ENCODE data around the gene NLRP6. TPM values are rescaled to one million over a fixed set of nuclear protein-coding genes. Genes with fewer than 3 reads are reported as not detected.
A peak's percentile ranks its signal among the peaks of the same experiment; 100 is the strongest.
"Not testable (repeated sequence)": the region's sequence is repeated elsewhere in the genome, so short reads cannot be mapped to it uniquely, and the experiment has no call there.

Gene NLRP6
- under 1 TPM; 0.05 to 0.06 TPM for polyA plus RNA-seq

GRCh38 chr11:278001-278951, at the start of gene NLRP6:
Gene NLRP6 (plus strand): TSS chr11:278407. CDS start chr11:278570, 163 bp downstream.
- peak within 1 kb of the TSS; percentile 23 to 29 for H3K4me3 ChIP-seq (ENCODE audit: low read depth in 1 of 2, low read length in 2 of 2)
- peaks cover 7 to 22% of the 10 kb centered on the region in 2 donors for H3K4me1 ChIP-seq (ENCODE audit: control insufficient read depth in 2 of 2, insufficient read depth in 2 of 2, low read length in 1 of 2)
- H3K27me3 ChIP-seq (ENCODE audit: control insufficient read depth in 1 of 2, insufficient read depth in 2 of 2, low read length in 2 of 2): peaks cover 0 to 25% of the 10 kb centered on the region in 2 donors
- no peaks in the 10 kb centered on the region for H3K36me3 ChIP-seq (ENCODE audit: control insufficient read depth in 2 of 2, insufficient read depth in 2 of 2, low read length in 1 of 2)
- H3K9me3 ChIP-seq (ENCODE audit: control insufficient read depth in 2 of 2, insufficient read depth in 1 of 2, low read depth in 1 of 2, low read length in 1 of 2): no peaks in the 10 kb centered on the region
- H3K27ac ChIP-seq (ENCODE audit: low read depth in 2 of 2, low read length in 1 of 2): no peak within 1 kb of the TSS
- WGBS, 2 donors: 73 to 75% methylated on average over 21 of the region's 21 CpGs

GRCh38 chr11:230431-230830, 47.8 kb upstream of the NLRP6 start:
- H3K4me1 ChIP-seq (ENCODE audit: control insufficient read depth in 2 of 2, insufficient read depth in 2 of 2, low read length in 1 of 2): no peaks in the 10 kb centered on the region
- no peak overlapping the region for H3K4me3 ChIP-seq (ENCODE audit: low read depth in 1 of 2, low read length in 2 of 2)
- no peaks in the 10 kb centered on the region for H3K27me3 ChIP-seq (ENCODE audit: control insufficient read depth in 1 of 2, insufficient read depth in 2 of 2, low read length in 2 of 2)
- H3K36me3 ChIP-seq (ENCODE audit: control insufficient read depth in 2 of 2, insufficient read depth in 2 of 2, low read length in 1 of 2): peaks cover 0 to 4% of the 10 kb centered on the region in 2 donors
- WGBS, 2 donors: 95 to 96% methylated on average over 10 of the region's 10 CpGs
- H3K9me3 ChIP-seq (ENCODE audit: control insufficient read depth in 2 of 2, insufficient read depth in 1 of 2, low read depth in 1 of 2, low read length in 1 of 2): no peaks in the 10 kb centered on the region
- H3K27ac ChIP-seq (ENCODE audit: low read depth in 2 of 2, low read length in 1 of 2): no peak overlapping the region

GRCh38 chr11:232783-233565, 45.2 kb upstream of the NLRP6 start:
- no peak overlapping the region for H3K4me3 ChIP-seq (ENCODE audit: low read depth in 1 of 2, low read length in 2 of 2)
- H3K27ac ChIP-seq (ENCODE audit: low read depth in 2 of 2, low read length in 1 of 2): no peak overlapping the region
- no peaks in the 10 kb centered on the region for H3K4me1 ChIP-seq (ENCODE audit: control insufficient read depth in 2 of 2, insufficient read depth in 2 of 2, low read length in 1 of 2)
- WGBS, 2 donors: 88 to 90% methylated on average over 19 to 20 of the region's 20 CpGs
- H3K9me3 ChIP-seq (ENCODE audit: control insufficient read depth in 2 of 2, insufficient read depth in 1 of 2, low read depth in 1 of 2, low read length in 1 of 2): no peaks in the 10 kb centered on the region
- H3K36me3 ChIP-seq (ENCODE audit: control insufficient read depth in 2 of 2, insufficient read depth in 2 of 2, low read length in 1 of 2): no peaks in the 10 kb centered on the region
- H3K27me3 ChIP-seq (ENCODE audit: control insufficient read depth in 1 of 2, insufficient read depth in 2 of 2, low read length in 2 of 2): no peaks in the 10 kb centered on the region

GRCh38 chr11:235180-235579, 43.0 kb upstream of the NLRP6 start:
- H3K27ac ChIP-seq (ENCODE audit: low read depth in 2 of 2, low read length in 1 of 2): no peak overlapping the region
- H3K4me1 ChIP-seq (ENCODE audit: control insufficient read depth in 2 of 2, insufficient read depth in 2 of 2, low read length in 1 of 2): no peaks in the 10 kb centered on the region
- 73 to 82% methylated on average over 8 of the region's 8 CpGs for WGBS, 2 donors
- peaks cover 0 to 3% of the 10 kb centered on the region in 2 donors for H3K36me3 ChIP-seq (ENCODE audit: control insufficient read depth in 2 of 2, insufficient read depth in 2 of 2, low read length in 1 of 2)
- no peaks in the 10 kb centered on the region for H3K9me3 ChIP-seq (ENCODE audit: control insufficient read depth in 2 of 2, insufficient read depth in 1 of 2, low read depth in 1 of 2, low read length in 1 of 2)
- H3K4me3 ChIP-seq (ENCODE audit: low read depth in 1 of 2, low read length in 2 of 2): peak overlapping the region in 1 of 2 donors; percentile 99
- H3K27me3 ChIP-seq (ENCODE audit: control insufficient read depth in 1 of 2, insufficient read depth in 2 of 2, low read length in 2 of 2): no peaks in the 10 kb centered on the region

- Histone ChIP-seq H3K4me1 (ENCODE audit: control insufficient read depth in 2 of 2, insufficient read depth in 2 of 2, low read length in 1 of 2) (no peaks in the 10 kb centered on the region), H3K9me3 (ENCODE audit: control insufficient read depth in 2 of 2, insufficient read depth in 1 of 2, low read depth in 1 of 2, low read length in 1 of 2) (no peaks in the 10 kb centered on the region), H3K4me3 (ENCODE audit: low read depth in 1 of 2, low read length in 2 of 2) (peak overlapping the region; percentile 76 to 99), H3K36me3 (ENCODE audit: control insufficient read depth in 2 of 2, insufficient read depth in 2 of 2, low read length in 1 of 2) (peaks cover 0 to 3% of the 10 kb centered on the region in 2 donors), H3K27me3 (ENCODE audit: control insufficient read depth in 1 of 2, insufficient read depth in 2 of 2, low read length in 2 of 2) (no peaks in the 10 kb centered on the region), H3K27ac (ENCODE audit: low read depth in 2 of 2, low read length in 1 of 2) (peak overlapping the region; percentile 81 to 95)
- WGBS, 2 donors: 2 to 3% methylated on average over 13 of the region's 13 CpGs
These were observed 42.6 kb upstream of the NLRP6 start for GRCh38 chr11:235609-235996.

- no peaks in the 10 kb centered on the region for H3K4me1 ChIP-seq (ENCODE audit: control insufficient read depth in 2 of 2, insufficient read depth in 2 of 2, low read length in 1 of 2)
- no peaks in the 10 kb centered on the region for H3K9me3 ChIP-seq (ENCODE audit: control insufficient read depth in 2 of 2, insufficient read depth in 1 of 2, low read depth in 1 of 2, low read length in 1 of 2)
- WGBS, 2 donors: 0 to 1% methylated on average over 40 to 70 of the region's 70 CpGs
- peaks cover 0 to 5% of the 10 kb centered on the region in 2 donors for H3K36me3 ChIP-seq (ENCODE audit: control insufficient read depth in 2 of 2, insufficient read depth in 2 of 2, low read length in 1 of 2)
- peak within 1 kb of the TSS; percentile 96 to 99 for H3K4me3 ChIP-seq (ENCODE audit: low read depth in 1 of 2, low read length in 2 of 2)
- no peaks in the 10 kb centered on the region for H3K27me3 ChIP-seq (ENCODE audit: control insufficient read depth in 1 of 2, insufficient read depth in 2 of 2, low read length in 2 of 2)
- peak within 1 kb of the TSS; percentile 95 to 99 for H3K27ac ChIP-seq (ENCODE audit: low read depth in 2 of 2, low read length in 1 of 2)
These were observed 42.0 kb upstream of the NLRP6 start, which contains the start of gene SIRT3 for GRCh38 chr11:235997-236773. Gene SIRT3 (minus strand): TSS chr11:236342. CDS start chr11:236328, 14 bp downstream.

- no peaks in the 10 kb centered on the region for H3K9me3 ChIP-seq (ENCODE audit: control insufficient read depth in 2 of 2, insufficient read depth in 1 of 2, low read depth in 1 of 2, low read length in 1 of 2)
- H3K27ac ChIP-seq (ENCODE audit: low read depth in 2 of 2, low read length in 1 of 2): peak within 1 kb of the TSS; percentile 95 to 99
- H3K36me3 ChIP-seq (ENCODE audit: control insufficient read depth in 2 of 2, insufficient read depth in 2 of 2, low read length in 1 of 2): peaks cover 0 to 8% of the 10 kb centered on the region in 2 donors
- no peaks in the 10 kb centered on the region for H3K27me3 ChIP-seq (ENCODE audit: control insufficient read depth in 1 of 2, insufficient read depth in 2 of 2, low read length in 2 of 2)
- peak within 1 kb of the TSS; percentile 96 to 99 for H3K4me3 ChIP-seq (ENCODE audit: low read depth in 1 of 2, low read length in 2 of 2)
- no peaks in the 10 kb centered on the region for H3K4me1 ChIP-seq (ENCODE audit: control insufficient read depth in 2 of 2, insufficient read depth in 2 of 2, low read length in 1 of 2)
- WGBS, 2 donors: 1% methylated on average over 62 of the region's 62 CpGs
These were observed 41.1 kb upstream of the NLRP6 start, which contains the start of gene PSMD13 for GRCh38 chr11:236774-237767. Gene PSMD13 (plus strand): TSS chr11:236976. CDS start chr11:237050, 74 bp downstream.

GRCh38 chr11:238346-238745, 39.9 kb upstream of the NLRP6 start:
- 83 to 85% methylated on average over 7 of the region's 7 CpGs for WGBS, 2 donors
- not testable (repeated sequence) for H3K9me3 ChIP-seq (ENCODE audit: control insufficient read depth in 2 of 2, insufficient read depth in 1 of 2, low read depth in 1 of 2, low read length in 1 of 2)

More at GRCh38 chr11:238346-238745, 39.9 kb upstream of the NLRP6 start:
- not testable (repeated sequence) for H3K36me3 ChIP-seq (ENCODE audit: control insufficient read depth in 2 of 2, insufficient read depth in 2 of 2, low read length in 1 of 2); H3K27ac ChIP-seq (ENCODE audit: low read depth in 2 of 2, low read length in 1 of 2); H3K27me3 ChIP-seq (ENCODE audit: control insufficient read depth in 1 of 2, insufficient read depth in 2 of 2, low read length in 2 of 2); H3K4me1 ChIP-seq (ENCODE audit: control insufficient read depth in 2 of 2, insufficient read depth in 2 of 2, low read length in 1 of 2); H3K4me3 ChIP-seq (ENCODE audit: low read depth in 1 of 2, low read length in 2 of 2)

Data from esophagus (tissue), 2 donors.